ENCODE results near the gene ADAM8. TPM values are rescaled to one million over a fixed set of nuclear protein-coding genes. Genes with fewer than 3 reads are reported as not detected.

ADAM8 gene
- total RNA-seq, 4 donors from 2014 or later = 2.3 to 21.3 (median 13.7) TPM

DNA sequence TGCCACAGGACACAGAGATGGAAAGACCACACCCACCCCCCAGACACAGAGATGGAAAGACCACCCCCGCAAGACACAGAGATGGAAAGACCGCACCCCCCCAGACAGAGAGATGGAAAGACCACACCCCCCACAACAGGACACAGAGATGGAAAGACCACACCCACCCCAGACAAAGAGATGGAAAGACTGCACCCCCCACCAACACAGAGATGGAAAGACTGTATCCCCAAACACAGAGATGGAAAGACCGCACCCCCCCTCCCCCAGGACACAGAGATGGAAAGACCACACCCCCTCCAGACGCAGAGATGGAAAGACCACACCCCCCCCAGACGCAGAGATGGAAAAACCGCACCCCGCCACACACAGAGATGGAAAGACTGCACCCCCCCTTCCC lies 40.1 kb upstream of the ADAM8 start:
- intact Hi-C loops (cut with DNase I; ENCODE audit: low total_unique reads) (no loop called here), in situ Hi-C loops (cut with MboI; ENCODE audit: low pct_ligation_motif_present in 1 of 4, low pct_unique_long_range_greater_than_20kb in 1 of 4, low sequenced_read_pairs in 3 of 4) (loop anchor here in 2 of 4 donors (10.0 kb wide), 2 partner anchors 52 to 68 kb away; no protein-coding TSS in a partner anchor)
- TF ChIP-seq EP300 (IDR thresholded peaks at IDR 0.05; ENCODE audit: low read depth) (no peak), POLR2AphosphoS5 (IDR thresholded peaks at IDR 0.05) (no peak)
- TF ChIP-seq, protein P1, sequence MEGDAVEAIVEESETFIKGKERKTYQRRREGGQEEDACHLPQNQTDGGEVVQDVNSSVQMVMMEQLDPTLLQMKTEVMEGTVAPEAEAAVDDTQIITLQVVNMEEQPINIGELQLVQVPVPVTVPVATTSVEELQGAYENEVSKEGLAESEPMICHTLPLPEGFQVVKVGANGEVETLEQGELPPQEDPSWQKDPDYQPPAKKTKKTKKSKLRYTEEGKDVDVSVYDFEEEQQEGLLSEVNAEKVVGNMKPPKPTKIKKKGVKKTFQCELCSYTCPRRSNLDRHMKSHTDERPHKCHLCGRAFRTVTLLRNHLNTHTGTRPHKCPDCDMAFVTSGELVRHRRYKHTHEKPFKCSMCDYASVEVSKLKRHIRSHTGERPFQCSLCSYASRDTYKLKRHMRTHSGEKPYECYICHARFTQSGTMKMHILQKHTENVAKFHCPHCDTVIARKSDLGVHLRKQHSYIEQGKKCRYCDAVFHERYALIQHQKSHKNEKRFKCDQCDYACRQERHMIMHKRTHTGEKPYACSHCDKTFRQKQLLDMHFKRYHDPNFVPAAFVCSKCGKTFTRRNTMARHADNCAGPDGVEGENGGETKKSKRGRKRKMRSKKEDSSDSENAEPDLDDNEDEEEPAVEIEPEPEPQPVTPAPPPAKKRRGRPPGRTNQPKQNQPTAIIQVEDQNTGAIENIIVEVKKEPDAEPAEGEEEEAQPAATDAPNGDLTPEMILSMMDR (IDR thresholded peaks at IDR 0.05) = no peak
- no peaks in the 10 kb centered on the region for H3K9me3 ChIP-seq
- 87% methylated on average over 7 of the region's 7 CpGs; no CpG with 5 or more reads in 1 of the 2 donors for WGBS, 2 donors (ENCODE audit: low coverage in 1 of 2)
- H3K4me3 ChIP-seq = no peak overlapping the region
- no peak for DNase-seq
- H3K36me3 ChIP-seq = peaks cover 0 to 7% (median 0%) of the 10 kb centered on the region in 4 donors
- peaks cover 0 to 7% (median 6%) of the 10 kb centered on the region in 4 donors for H3K4me1 ChIP-seq
- peaks cover 7% of the 10 kb centered on the region for H3K27me3 ChIP-seq
- H3K27ac ChIP-seq = no peak overlapping the region

DNA sequence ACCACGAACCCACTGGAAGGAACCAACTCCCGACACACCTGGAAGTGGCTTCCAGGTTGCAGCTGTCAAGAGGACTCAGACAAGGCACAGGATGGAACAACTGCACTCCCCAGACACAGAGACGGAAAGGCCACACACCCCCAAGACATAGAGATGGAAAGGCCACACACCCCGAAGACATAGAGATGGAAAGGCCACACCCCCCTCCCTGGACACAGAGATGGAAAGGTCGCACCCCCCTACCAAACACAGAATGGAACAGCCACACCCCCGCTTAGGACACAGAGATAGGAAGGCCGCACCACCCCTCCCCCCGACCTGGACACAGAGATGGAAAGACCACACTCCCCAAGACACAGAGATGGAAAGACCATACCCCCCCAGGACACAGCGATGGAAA lies 39.6 kb upstream of the ADAM8 start:
- Histone ChIP-seq H3K9me3 (no peaks in the 10 kb centered on the region), H3K27ac (no peak overlapping the region), H3K36me3 (peaks cover 0 to 9% (median 0%) of the 10 kb centered on the region in 4 donors), H3K27me3 (peaks cover 7% of the 10 kb centered on the region), H3K4me1 (peaks cover 0 to 7% (median 6%) of the 10 kb centered on the region in 4 donors), H3K4me3 (no peak overlapping the region)
- no peak for DNase-seq
- in situ Hi-C loops (cut with MboI; ENCODE audit: low pct_ligation_motif_present in 1 of 4, low pct_unique_long_range_greater_than_20kb in 1 of 4, low sequenced_read_pairs in 3 of 4) (loop anchor here in 2 of 4 donors (10.0 kb wide), 2 partner anchors 51 to 69 kb away; no protein-coding TSS in a partner anchor), intact Hi-C loops (cut with DNase I; ENCODE audit: low total_unique reads) (no loop called here)
- WGBS, 2 donors (ENCODE audit: low coverage in 1 of 2) = 88% methylated on average over 9 of the region's 9 CpGs; no CpG with 5 or more reads in 1 of the 2 donors
- TF ChIP-seq, protein P1 (IDR thresholded peaks at IDR 0.05) = no peak
- no peak for TF ChIP-seq POLR2A (IDR thresholded peaks at IDR 0.05)
- no peak for TF ChIP-seq EP300 (IDR thresholded peaks at IDR 0.05; ENCODE audit: low read depth)
- no peak for TF ChIP-seq POLR2AphosphoS5 (IDR thresholded peaks at IDR 0.05)

DNA sequence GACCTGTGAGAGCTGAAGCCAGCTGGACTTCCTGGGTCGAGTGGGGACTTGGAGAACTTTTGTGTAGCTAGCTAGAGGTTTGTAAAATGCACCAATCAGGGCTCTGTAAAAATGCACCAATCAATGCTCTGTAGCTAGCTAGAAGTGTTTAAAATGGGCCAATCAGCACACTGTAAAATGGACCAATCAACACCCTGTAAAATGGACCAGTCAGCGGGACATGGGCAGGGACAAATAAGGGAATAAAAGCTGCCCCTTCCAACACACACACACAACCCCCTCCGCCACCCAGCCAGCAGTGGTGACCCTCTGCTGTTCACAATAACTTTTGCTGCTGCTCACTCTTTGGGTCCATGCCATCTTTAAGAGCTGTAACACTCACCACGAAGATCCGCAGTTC lies 39.2 kb upstream of the ADAM8 start:
- Histone ChIP-seq H3K9me3 (no peaks in the 10 kb centered on the region), H3K27me3 (peaks cover 7% of the 10 kb centered on the region), H3K27ac (no peak overlapping the region), H3K4me3 (no peak overlapping the region), H3K4me1 (peaks cover 0 to 7% (median 6%) of the 10 kb centered on the region in 4 donors), H3K36me3 (peaks cover 0 to 9% (median 0%) of the 10 kb centered on the region in 4 donors)
- no peak for DNase-seq
- in situ Hi-C loops (cut with MboI; ENCODE audit: low pct_ligation_motif_present in 1 of 4, low pct_unique_long_range_greater_than_20kb in 1 of 4, low sequenced_read_pairs in 3 of 4) (loop anchor here in 2 of 4 donors (10.0 kb wide), 2 partner anchors 51 to 69 kb away; no protein-coding TSS in a partner anchor), intact Hi-C loops (cut with DNase I; ENCODE audit: low total_unique reads) (no loop called here)
- TF ChIP-seq EP300 (IDR thresholded peaks at IDR 0.05; ENCODE audit: low read depth) = no peak
- TF ChIP-seq POLR2A (IDR thresholded peaks at IDR 0.05) = no peak
- 60 to 82% methylated on average over 2 to 5 of the region's 5 CpGs for WGBS, 2 donors (ENCODE audit: low coverage in 1 of 2)

DNA sequence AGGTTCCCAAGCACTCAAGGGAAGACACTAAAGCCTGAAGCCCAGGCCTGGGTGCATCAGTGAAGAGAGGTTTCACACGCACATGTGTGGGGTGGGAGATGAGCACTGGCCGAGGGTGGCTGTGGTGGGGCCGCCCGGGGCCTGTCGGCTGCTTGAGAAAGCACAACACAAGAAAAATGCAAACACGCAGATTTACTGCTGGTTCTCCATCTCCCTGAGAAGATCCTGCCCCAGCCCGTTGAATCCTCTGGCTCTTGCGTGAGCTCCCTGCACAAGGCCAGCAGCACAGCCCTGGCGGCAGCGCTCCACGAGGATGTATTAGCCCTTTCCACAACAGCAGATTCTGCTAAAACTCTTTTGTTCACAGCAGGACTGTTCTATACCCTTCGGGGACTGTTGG lies 38.2 kb upstream of the ADAM8 start:
- 80 to 87% methylated on average over 1 to 12 of the region's 12 CpGs for WGBS, 2 donors (ENCODE audit: low coverage in 1 of 2)
- Histone ChIP-seq H3K27ac (peak overlapping the region in 1 of 4 donors; percentile 8), H3K27me3 (peaks cover 7% of the 10 kb centered on the region), H3K9me3 (no peaks in the 10 kb centered on the region), H3K4me1 (peaks cover 0 to 12% (median 8%) of the 10 kb centered on the region in 4 donors), H3K4me3 (no peak overlapping the region), H3K36me3 (peaks cover 0 to 9% (median 0%) of the 10 kb centered on the region in 4 donors)
- no peak for TF ChIP-seq EP300 (IDR thresholded peaks at IDR 0.05; ENCODE audit: low read depth)
- TF ChIP-seq, protein P1 (IDR thresholded peaks at IDR 0.05) = no peak
- TF ChIP-seq POLR2AphosphoS5 (IDR thresholded peaks at IDR 0.05) = no peak
- TF ChIP-seq POLR2A (IDR thresholded peaks at IDR 0.05) = no peak
- intact Hi-C loops (cut with DNase I; ENCODE audit: low total_unique reads) (no loop called here), in situ Hi-C loops (cut with MboI; ENCODE audit: low pct_ligation_motif_present in 1 of 4, low pct_unique_long_range_greater_than_20kb in 1 of 4, low sequenced_read_pairs in 3 of 4) (loop anchor here in 2 of 4 donors (10.0 kb wide), 2 partner anchors 50 to 70 kb away; no protein-coding TSS in a partner anchor)
- no peak for DNase-seq
